AG09309 (cell line): Measurements from ENCODE around the gene ITGA3.

Experiments
- DNase-seq: peaks from one replicate; pipeline ENCODE4 v3.0.0-alpha.2; 2010; ENCODE audit warnings: low read depth
- H3K4me3 ChIP-seq: 2 replicates; pipeline ENCODE4 v1.5.1; 2011; ENCODE audit warnings: mild to moderate bottlenecking, low read depth, low read length, moderate library complexity; ENCODE audit not compliant: control insufficient read depth
- TF ChIP-seq, protein P1 (sequence below): IDR thresholded peaks from 2 replicates; pipeline ENCODE4 v1.5.1; 2011; ENCODE audit warnings: mild to moderate bottlenecking, low read depth, low read length, inconsistent platforms; ENCODE audit not compliant: insufficient read depth, control insufficient read depth; ENCODE audit errors: missing control alignments

Gene ITGA3

GRCh38 chr17:50042211-50042610, 13.7 kb upstream of the ITGA3 start:
- TF ChIP-seq, protein P1, sequence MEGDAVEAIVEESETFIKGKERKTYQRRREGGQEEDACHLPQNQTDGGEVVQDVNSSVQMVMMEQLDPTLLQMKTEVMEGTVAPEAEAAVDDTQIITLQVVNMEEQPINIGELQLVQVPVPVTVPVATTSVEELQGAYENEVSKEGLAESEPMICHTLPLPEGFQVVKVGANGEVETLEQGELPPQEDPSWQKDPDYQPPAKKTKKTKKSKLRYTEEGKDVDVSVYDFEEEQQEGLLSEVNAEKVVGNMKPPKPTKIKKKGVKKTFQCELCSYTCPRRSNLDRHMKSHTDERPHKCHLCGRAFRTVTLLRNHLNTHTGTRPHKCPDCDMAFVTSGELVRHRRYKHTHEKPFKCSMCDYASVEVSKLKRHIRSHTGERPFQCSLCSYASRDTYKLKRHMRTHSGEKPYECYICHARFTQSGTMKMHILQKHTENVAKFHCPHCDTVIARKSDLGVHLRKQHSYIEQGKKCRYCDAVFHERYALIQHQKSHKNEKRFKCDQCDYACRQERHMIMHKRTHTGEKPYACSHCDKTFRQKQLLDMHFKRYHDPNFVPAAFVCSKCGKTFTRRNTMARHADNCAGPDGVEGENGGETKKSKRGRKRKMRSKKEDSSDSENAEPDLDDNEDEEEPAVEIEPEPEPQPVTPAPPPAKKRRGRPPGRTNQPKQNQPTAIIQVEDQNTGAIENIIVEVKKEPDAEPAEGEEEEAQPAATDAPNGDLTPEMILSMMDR: no peak
- H3K4me3 ChIP-seq: no peak overlapping the region
- no peak for DNase-seq

DNA sequence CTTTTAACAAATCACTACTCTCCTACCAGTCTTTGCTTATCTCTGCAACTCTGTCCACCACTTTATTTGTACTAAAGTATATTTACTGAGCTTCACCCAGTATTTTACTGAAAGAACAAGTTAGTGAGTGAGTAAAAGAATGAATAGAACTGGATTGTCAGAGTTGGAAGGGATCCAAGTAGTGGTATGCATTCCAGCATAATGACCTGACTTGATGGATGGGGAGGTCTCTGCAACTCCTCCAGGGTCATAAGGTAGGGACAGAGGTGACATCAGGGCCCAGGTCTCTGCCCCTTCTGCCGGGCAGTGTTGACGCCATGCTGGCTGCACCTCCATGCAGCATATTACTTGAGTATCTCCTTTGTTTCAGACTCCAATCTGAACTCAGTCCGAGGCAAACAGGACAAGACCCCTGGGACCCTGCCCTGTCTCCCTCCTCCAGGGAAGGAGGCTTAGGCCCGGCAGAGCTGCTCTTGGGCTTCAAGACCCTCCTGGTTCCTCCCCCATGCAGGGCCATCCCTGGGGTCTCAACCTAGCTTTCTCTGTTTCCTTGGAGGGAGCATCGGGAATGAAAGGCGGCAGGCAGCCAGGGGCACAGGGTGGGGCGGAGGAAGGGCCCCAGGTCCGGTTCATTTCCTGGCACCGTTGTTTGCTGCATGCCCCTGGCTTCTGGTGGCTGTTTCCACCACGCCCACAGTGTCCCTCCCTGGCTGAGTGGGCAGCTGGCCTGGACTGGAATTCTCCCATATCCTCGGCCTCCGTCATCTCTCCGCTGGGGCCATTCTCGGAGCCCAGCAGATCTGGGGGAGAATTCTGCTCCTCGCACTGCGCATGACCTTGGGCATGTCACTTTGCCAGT, 12.4 kb upstream of the ITGA3 start:
- TF ChIP-seq, protein P1: no peak
- no peak overlapping the region for H3K4me3 ChIP-seq
- no peak for DNase-seq

GRCh38 chr17:50044483-50044882, 11.4 kb upstream of the ITGA3 start:
- TF ChIP-seq, protein P1: no peak
- H3K4me3 ChIP-seq: no peak overlapping the region
- no peak for DNase-seq

GRCh38 chr17:50045154-50045553, 10.8 kb upstream of the ITGA3 start:
- DNase-seq: no peak
- no peak overlapping the region for H3K4me3 ChIP-seq
- TF ChIP-seq, protein P1: no peak

DNA sequence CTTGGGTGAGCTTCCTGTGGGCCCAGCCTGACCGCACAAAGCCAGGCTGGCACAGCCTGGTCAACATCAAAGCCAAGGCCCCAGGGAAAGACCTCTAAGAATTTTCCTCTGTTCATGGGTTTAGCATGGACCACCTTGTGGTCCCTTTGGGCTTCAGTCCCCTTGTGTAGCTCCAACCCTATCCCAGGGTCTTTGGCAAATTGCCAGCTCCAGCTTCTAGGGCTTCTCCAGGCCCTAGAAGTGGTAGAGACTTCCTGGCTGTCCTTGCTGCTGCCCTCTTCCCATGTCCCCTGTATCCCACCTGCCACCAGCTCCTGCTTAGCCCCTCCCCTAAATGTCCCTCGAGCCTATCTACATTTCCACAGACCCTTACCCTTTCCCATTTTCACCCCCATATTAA, 9.7 kb upstream of the ITGA3 start:
- H3K4me3 ChIP-seq: no peak overlapping the region
- TF ChIP-seq, protein P1: no peak
- no peak for DNase-seq

DNA sequence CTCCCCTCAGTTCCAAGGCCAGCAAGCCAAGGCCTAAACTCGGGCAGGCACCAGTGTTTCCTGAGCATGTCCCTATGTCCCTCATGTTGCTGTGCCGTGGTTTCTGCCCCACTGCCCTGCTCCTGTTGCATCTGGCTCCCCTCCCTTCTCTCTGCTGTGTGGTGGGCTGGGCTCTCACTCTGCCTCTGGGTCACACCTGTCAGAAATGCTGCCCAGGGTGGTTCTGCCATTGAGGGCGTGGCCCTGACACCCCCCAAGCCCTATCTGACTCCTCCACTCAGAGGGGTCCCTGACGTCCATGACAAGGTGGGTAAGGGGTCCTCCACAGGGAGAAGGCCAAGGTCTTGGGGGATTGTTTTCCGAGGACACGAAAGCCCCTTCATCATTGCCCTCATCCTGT, 9.2 kb upstream of the ITGA3 start:
- no peak overlapping the region for H3K4me3 ChIP-seq
- TF ChIP-seq, protein P1: no peak
- no peak for DNase-seq

- DNase-seq: no peak
- TF ChIP-seq, protein P1: no peak
- no peak overlapping the region for H3K4me3 ChIP-seq
These were observed 8.8 kb upstream of the ITGA3 start for GRCh38 chr17:50047083-50047482.
